GM18505 (cell line): Measurements from ENCODE around the gene UROD.

ENCODE experiments used
- ATAC-seq: cut with Tn5 transposase; IDR thresholded peaks from one replicate; pipeline ENCODE4 v1.9.1; 2021; ENCODE audit not compliant: unreplicated experiment
- POLR2A ChIP-seq: IDR thresholded peaks from 4 replicates; pipeline ENCODE4 v1.6.1; 2011; ENCODE audit warnings: borderline replicate concordance; ENCODE audit not compliant: insufficient read depth, insufficient read length; ENCODE audit errors: extremely low read depth

Gene UROD

DNA sequence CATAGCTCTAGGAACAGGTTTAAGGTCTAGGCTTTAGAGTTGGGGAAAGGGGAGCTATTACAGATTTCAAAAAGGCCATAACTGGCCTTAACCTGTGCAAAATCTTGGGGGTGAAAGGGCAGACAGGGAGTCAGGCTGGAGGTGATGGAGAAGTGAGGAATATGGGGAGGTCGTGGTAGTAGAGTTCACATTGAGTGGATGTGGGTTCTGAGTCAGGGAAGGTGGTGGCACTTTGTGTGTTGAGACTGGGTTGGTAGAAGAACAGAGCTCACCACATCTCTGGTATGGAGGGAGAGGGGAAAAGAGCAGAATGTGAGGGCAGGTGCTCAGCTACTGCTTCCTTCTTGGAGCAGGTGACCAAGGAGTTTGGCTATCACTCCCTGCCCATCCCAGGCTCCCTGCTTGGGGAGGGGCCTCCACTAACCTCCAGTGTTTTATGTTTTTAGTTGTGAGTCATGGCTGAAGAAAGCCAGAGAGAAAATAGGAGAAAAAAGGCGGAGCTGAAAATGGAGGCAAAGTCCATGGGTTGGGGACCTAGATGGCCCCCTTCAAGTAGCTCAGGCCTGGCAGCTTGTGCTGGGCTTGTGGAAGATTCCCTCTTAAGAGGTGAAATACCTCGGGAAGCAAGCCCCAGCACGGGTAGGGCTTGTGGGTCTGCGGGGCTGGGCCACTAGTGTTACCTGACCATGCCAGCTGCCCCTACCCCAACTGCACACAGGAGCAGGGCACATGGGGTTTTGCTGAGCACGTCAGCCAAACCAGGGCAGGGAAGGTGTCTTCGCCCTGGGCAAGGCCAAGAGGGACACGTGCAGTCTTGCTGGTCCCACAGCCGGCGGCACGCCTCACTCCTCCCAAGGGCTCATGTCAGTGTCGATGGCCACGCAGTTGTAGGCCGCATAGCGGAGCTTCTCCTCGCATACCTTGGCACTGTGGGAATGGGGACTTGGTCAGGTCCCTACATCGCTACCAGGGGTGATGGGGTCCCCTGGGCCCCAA, 9.1 kb upstream of the UROD start:
- TF ChIP-seq POLR2A: no peak

DNA sequence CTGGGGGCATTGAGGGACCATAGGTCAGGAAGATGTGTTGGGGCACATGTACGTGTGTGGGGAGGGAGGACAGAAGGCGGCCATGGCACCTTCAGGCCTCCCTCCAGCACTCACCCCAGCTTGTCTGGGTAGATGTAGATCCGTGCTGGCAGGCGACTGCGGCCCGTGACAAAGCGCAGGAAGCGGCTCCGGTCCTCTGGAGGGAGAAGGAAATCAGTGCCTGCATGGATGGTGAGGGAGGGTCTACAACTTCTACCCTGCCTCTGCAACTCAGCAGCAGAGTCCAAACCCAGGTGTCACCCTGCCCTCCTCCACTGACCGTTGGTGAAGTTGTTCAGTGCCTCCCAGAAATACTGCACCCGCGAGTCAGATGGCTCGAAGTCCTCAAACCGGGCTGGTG, 8.3 kb upstream of the UROD start:
- TF ChIP-seq POLR2A: no peak
- no peak for ATAC-seq

More for the DNA sequence above, 9.1 kb upstream of the UROD start:
- ATAC-seq: no peak

DNA sequence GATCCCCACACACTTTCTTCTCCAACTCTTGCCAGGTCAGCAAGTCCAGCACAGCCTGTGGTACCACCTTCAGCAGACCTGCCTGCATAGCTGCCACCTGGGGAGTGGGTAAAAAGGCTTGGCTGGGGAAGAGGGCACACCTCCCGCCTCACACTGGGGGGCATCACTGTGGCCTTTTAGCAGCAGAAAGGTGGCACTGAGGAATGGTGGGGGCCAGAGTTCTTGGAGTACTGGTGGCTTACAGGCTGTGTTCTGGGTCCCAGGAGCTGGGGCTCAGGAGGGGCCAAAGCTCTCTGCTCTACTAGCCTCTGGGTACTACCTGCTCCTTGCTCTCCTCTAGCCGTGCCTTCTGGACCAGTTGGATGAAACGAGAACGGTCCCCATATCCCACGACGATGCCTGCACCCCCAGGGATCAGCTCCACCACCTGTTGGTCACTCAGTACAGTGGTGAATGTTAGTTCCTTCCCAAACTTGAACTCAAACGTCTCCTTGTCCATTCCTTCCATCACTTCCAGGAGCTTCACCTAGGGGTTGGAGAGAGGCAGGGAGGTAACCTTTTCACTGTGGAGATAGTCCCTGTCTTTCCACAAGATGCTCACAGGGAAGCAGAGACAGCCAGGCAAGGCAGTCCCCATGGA, 7.7 kb upstream of the UROD start:
- TF ChIP-seq POLR2A: no peak
- no peak for ATAC-seq

DNA sequence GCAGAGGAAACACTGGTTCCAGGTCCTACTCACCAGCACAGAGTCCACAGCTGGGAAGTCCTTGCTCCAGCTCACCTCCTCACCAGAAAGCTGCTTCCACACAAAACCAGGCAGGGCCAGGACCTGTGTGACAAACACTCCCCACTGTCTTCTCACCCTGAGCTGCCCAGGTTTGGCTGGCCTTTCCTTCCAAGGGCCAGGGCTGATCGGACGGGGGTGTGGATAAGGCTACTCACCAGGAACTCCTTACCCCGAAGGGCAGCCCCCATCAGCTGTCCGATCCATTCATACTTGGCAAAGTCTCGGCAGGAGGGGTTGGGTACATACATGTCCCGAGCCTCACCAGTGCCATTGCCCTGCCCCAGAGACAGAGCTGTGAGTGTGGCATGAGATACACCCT, 6.3 kb upstream of the UROD start:
- TF ChIP-seq POLR2A: no peak
- no peak for ATAC-seq

DNA sequence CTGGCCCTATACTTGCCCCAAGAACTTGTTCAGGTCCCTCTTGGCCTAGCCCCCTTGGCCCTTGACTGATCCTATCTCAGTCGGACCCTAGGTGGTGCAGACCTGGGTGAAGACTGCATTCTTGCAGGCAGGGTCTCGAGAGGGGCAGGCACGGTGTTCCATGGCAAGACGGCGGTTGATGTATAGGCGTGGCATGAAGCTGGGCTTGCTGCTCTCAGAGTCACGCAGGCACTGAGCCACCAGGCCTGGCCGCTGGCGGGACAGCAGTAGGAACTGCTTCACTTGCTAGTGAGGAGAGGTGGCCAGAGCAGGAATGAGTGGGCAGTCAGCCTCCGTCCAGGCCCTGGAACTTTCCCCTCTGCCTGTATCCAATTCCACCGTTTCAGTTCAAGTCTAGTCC, 4.7 kb upstream of the UROD start:
- TF ChIP-seq POLR2A: no peak
- ATAC-seq: no peak

DNA sequence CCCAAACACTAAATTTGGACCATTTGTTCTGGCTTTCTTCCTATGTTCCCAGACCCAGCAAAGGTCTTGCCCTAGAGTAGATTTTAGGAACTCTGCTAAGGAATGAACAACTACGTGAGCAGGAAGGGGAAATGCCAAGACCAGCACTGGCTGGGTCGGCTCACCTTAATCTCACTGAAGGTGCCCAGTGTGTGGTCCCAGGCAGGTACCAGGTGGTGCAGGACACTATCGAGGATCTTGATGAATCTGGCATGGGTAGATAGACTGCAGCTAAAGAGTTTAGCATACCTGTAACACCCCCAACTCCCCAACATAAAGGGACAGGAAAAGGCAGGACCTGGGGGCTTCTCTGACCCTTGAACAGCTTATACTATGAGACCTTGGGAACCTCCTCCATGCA, 4.0 kb upstream of the UROD start:
- no peak for TF ChIP-seq POLR2A
- no peak for ATAC-seq

DNA sequence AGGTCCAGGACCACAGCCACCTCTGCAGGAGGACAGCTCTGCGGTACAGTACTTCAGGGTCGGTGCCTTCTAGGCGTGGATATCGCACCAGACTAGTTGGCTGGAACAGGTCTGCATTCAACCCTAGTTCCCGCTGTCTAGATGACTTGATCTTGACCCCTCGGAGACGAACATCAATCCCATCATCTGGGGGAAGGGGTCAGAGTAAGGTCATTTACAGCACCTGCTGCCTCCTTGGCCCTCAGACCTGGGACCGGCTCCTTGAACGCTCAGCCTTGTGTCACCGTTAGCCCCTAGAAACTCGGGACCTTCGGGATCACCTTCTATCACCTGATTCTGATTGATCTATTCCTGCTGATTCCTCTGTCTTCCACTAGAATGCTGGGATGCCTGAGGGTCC, 3.5 kb upstream of the UROD start:
- no peak for ATAC-seq
- TF ChIP-seq POLR2A: no peak

DNA sequence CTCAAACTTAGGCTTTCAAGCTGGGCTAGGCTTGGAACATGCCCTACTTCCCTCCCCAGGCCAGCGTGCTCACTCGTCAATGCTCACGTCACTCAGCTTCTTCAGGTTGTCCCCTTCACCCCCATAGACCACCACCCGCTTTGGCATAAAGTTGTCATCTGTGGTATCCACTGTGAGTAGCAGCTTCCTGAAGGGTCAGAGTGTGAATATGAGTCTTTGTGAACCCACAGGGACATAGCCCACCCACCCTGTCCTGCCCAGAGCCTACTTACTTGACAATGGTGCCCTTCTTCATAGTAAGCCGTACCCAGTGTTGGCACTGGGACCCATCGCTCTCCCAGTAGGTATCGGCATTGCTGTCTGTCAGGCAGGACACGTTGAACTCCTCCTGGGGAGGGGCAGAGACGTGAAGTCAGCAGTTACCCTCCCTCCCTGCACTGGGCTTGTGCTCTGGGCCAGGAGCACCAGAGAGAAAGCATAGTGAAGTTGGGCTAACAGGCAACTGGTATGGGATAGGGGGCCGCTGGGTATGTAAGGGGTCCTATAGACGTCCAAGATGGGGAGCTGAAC, 2.7 kb upstream of the UROD start:
- no peak for ATAC-seq
- TF ChIP-seq POLR2A: no peak

DNA sequence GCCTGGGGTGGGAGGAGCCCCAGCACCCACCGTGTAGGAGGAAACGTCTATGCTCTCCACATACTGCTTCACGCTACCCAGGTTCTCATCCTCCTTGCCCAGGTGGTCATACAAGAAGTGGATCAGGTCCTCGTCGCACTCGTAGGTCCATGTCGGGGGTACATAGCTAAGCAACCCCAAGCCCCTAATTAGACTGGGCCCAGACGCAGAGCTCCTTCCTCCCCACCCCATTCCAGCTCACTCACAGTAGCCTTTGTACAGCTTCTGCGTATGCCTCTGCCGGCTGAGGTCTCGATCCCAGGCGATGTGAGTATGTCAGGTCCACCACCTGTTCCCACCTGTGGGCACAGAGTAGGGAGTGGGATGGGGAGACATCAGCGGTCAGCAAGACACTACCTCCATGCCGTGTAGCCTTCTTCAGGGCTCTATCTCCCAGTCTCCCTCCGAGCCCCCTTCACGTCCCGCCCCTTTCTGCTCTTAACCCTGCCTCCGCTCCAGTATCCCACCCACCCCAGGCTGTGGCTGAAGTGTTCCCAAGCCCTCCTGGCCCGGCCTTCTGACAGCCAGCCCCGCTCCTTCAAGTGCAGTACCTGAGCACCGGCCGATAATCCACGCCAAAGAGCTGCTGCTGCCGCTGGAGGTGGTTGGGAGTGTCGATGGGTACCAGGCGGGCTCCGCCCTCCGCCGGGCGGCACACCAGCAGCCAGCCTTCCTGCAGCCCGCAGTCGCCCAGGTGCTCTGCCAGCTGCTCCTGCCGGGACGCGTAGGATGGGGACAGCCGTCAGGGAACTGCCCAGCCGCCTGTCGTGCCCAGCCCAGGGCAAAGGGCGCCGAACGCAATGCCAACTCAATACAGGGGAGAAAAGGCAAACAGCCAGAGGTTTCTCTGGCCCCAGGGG, 1.8 kb upstream of the UROD start:
- ATAC-seq: peak; percentile 1
- no peak for TF ChIP-seq POLR2A

DNA sequence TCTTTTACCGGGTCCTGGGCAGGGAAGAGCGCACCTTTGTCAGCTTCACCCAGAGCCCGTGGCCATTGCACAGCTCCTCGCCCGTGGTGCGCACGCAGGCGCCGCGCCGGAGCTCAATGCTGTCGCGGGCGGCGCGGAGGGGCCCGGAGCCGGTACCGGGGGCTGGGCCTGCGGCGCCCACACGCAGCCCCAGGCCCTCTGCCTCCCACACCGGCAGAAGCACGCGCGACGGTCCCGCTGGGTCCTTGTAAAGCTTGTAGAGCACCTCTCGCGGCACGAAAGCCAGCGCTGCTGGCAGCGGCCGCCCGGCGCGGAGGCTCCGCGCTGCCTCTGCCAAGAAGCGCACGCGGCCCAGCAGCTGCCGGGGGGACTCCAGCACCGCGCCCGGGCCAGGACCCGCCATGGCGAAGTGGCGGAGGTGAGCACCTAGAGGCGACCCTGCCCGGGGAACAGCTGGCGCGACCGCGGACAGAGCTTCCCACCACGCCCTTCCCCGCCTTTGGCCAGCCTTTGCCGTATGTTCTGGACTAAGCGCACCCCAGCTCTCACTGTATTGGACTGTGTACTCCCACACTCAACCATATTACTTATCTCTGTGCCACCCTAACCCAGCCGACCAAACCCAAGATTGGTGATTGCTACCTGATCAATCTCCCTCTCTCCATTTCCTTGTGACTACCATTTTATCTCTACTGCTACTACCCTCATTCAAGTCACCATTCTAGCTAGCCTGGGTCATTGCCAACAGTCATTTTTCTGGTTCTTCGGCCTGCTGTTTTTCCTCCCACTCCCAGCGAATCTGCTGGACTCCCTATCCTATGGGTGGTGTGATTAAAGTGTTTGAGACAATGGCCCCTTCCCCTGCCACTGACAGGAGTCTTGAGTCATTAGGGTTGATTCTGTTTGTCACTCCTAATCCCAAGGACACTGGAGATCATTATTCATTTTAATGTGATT, 921 bp upstream of the UROD start, which contains the start of gene HECTD3:
TSS of gene HECTD3 (minus strand) at position 470 of the 957 bp plus-strand sequence. CDS start at position 403, 67 bp downstream.
- TF ChIP-seq POLR2A: peak; percentile 78
- ATAC-seq: peak; percentile 58

DNA sequence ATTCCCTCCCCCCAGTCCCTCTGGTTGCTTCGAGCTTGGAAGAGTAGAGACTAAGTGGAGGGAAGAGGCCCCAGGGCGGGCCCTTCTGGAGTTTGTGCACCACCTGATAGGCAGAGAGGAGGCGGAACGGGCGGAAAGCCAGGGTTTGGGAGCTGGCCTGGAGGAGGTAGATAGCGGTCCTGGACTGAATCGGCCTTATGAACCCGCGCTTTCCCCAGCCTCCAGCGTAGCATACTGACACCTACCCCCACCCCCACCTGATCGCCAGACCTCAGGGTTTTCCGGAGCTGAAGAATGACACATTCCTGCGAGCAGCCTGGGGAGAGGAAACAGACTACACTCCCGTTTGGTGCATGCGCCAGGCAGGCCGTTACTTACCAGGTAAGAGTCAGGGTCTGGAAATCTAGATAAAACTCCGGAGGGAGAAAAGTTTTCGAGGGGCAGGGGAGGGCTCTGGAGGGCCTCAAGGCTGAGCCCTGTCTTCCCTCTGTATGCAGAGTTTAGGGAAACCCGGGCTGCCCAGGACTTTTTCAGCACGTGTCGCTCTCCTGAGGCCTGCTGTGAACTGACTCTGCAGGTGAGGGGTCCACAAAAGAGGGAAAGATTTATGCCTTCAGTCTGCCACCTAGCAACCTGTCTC, 705 bp downstream of the UROD start:
- no peak for TF ChIP-seq POLR2A
- no peak for ATAC-seq
